HEK293 (cell line): Measurements from ENCODE around the gene CAV2.
A peak's percentile ranks its signal among the peaks of the same experiment; 100 is the strongest.

Source experiments
- EGR2 ChIP-seq: fragments of 450-650 bp; formaldehyde crosslinking; IDR thresholded peaks from 2 replicates; pipeline ENCODE4 v1.5.1; 2016; ENCODE audit warnings: low read depth, missing biosample characterization, missing genetic modification characterization
- MEIS1 ChIP-seq: sonication (generic); formaldehyde crosslinking; IDR thresholded peaks from 2 replicates; pipeline ENCODE4 v1.8.1; 2022; ENCODE audit warnings: missing genetic modification reagents, mild to moderate bottlenecking, borderline replicate concordance
- OSR2 ChIP-seq: fragments of 450-650 bp; formaldehyde crosslinking; IDR thresholded peaks from 2 replicates; pipeline ENCODE4 v1.5.1; 2016; ENCODE audit warnings: missing biosample characterization, missing genetic modification characterization
- OVOL3 ChIP-seq: fragments of 450-650 bp; formaldehyde crosslinking; IDR thresholded peaks from 2 replicates; pipeline ENCODE4 v1.5.1; 2016; ENCODE audit warnings: missing biosample characterization, missing genetic modification characterization
- PATZ1 ChIP-seq: fragments of 450-650 bp; formaldehyde crosslinking; IDR thresholded peaks from 2 replicates; pipeline ENCODE4 v1.5.1; 2016; ENCODE audit warnings: missing biosample characterization, missing genetic modification characterization
- PRDM4 ChIP-seq: fragments of 450-650 bp; formaldehyde crosslinking; IDR thresholded peaks from 2 replicates; pipeline ENCODE4 v1.5.1; 2017; ENCODE audit warnings: missing biosample characterization, missing genetic modification characterization
- REST ChIP-seq: fragments of 450-650 bp; formaldehyde crosslinking; IDR thresholded peaks from 2 replicates; pipeline ENCODE4 v1.5.1; 2016; ENCODE audit warnings: missing biosample characterization, missing genetic modification characterization
- YY2 ChIP-seq: fragments of 450-650 bp; formaldehyde crosslinking; IDR thresholded peaks from 2 replicates; pipeline ENCODE4 v1.5.1; 2016; ENCODE audit warnings: missing biosample characterization, missing genetic modification characterization
- ZBTB11 ChIP-seq: fragments of 450-650 bp; formaldehyde crosslinking; conservative IDR thresholded peaks from 2 replicates; pipeline ENCODE4 v1.5.1; 2016; ENCODE audit warnings: low read depth, missing biosample characterization, missing genetic modification characterization
- ZBTB21 ChIP-seq: fragments of 450-650 bp; formaldehyde crosslinking; IDR thresholded peaks from 2 replicates; pipeline ENCODE4 v1.5.1; 2017; ENCODE audit warnings: missing biosample characterization, missing genetic modification characterization
- ZBTB6 ChIP-seq: fragments of 450-650 bp; formaldehyde crosslinking; IDR thresholded peaks from 2 replicates; pipeline ENCODE4 v1.5.1; 2017; ENCODE audit warnings: missing biosample characterization, missing genetic modification characterization
- ZBTB7A ChIP-seq: fragments of 450-650 bp; formaldehyde crosslinking; IDR thresholded peaks from 2 replicates; pipeline ENCODE4 v1.5.1; 2016; ENCODE audit warnings: low read depth, missing biosample characterization, missing genetic modification characterization
- ZEB2 ChIP-seq: fragments of 450-650 bp; formaldehyde crosslinking; IDR thresholded peaks from 2 replicates; pipeline ENCODE4 v1.5.1; 2016; ENCODE audit warnings: missing biosample characterization, missing genetic modification characterization
- ZFP37 ChIP-seq: fragments of 450-650 bp; formaldehyde crosslinking; IDR thresholded peaks from 2 replicates; pipeline ENCODE4 v1.5.1; 2016; ENCODE audit warnings: missing biosample characterization, missing genetic modification characterization
- ZIC2 ChIP-seq: fragments of 450-650 bp; formaldehyde crosslinking; IDR thresholded peaks from 2 replicates; pipeline ENCODE4 v1.5.1; 2016; ENCODE audit warnings: missing biosample characterization, missing genetic modification characterization
- ZNF138 ChIP-seq: fragments of 450-650 bp; formaldehyde crosslinking; IDR thresholded peaks from 2 replicates; pipeline ENCODE4 v1.5.1; 2016; ENCODE audit warnings: missing biosample characterization, missing genetic modification characterization, borderline replicate concordance
- ZNF175 ChIP-seq: fragments of 450-650 bp; formaldehyde crosslinking; IDR thresholded peaks from 2 replicates; pipeline ENCODE4 v1.5.1; 2016; ENCODE audit warnings: missing biosample characterization, missing genetic modification characterization
- ZNF18 ChIP-seq: fragments of 450-650 bp; formaldehyde crosslinking; IDR thresholded peaks from 2 replicates; pipeline ENCODE4 v1.5.1; 2016; ENCODE audit warnings: missing biosample characterization, missing genetic modification characterization
- ZNF202 ChIP-seq: fragments of 450-650 bp; formaldehyde crosslinking; IDR thresholded peaks from 2 replicates; pipeline ENCODE4 v1.5.1; 2016; ENCODE audit warnings: missing biosample characterization, missing genetic modification characterization, borderline replicate concordance
- ZNF335 ChIP-seq: fragments of 450-650 bp; formaldehyde crosslinking; conservative IDR thresholded peaks from 2 replicates; pipeline ENCODE4 v1.5.1; 2016; ENCODE audit warnings: missing biosample characterization, missing genetic modification characterization
- ZNF530 ChIP-seq: fragments of 450-650 bp; formaldehyde crosslinking; IDR thresholded peaks from 2 replicates; pipeline ENCODE4 v1.5.1; 2016; ENCODE audit warnings: low read depth, missing biosample characterization, missing genetic modification characterization
- ZNF555 ChIP-seq: fragments of 450-650 bp; formaldehyde crosslinking; conservative IDR thresholded peaks from 2 replicates; pipeline ENCODE4 v1.5.1; 2017; ENCODE audit warnings: missing biosample characterization, mild to moderate bottlenecking, missing genetic modification characterization, inconsistent platforms
- ZNF561 ChIP-seq: fragments of 450-650 bp; IDR thresholded peaks from 2 replicates; pipeline ENCODE4 v1.5.1; 2018; ENCODE audit warnings: missing biosample characterization, missing genetic modification characterization, borderline replicate concordance
- ZNF585B ChIP-seq: fragments of 450-650 bp; formaldehyde crosslinking; IDR thresholded peaks from 2 replicates; pipeline ENCODE4 v1.5.1; 2016; ENCODE audit warnings: missing biosample characterization, missing genetic modification characterization
- ZXDB ChIP-seq: fragments of 450-650 bp; formaldehyde crosslinking; IDR thresholded peaks from 2 replicates; pipeline ENCODE4 v1.5.1; 2016; ENCODE audit warnings: missing biosample characterization, missing genetic modification characterization

The CAV2 gene

GRCh38 chr7:116500078-116500853 is 728 bp downstream of the CAV2 start (continued):
- TF ChIP-seq ZNF175 (tag by site-specific recombination) (no peak), YY2 (tag by site-specific recombination) (no peak), ZFP37 (0 out of 2 replicates have a peak, but pooled peaks have one; percentile 12), ZBTB7A (tag by site-specific recombination) (no peak; the same call in 1 of the 2 replicates), ZXDB (no peak; the same call in 1 of the 2 replicates), REST (no peak), ZNF530 (tag by site-specific recombination) (no peak), ZNF585B (no peak), PATZ1 (tag by site-specific recombination) (peak; percentile 41; the same call in 1 of the 2 replicates), EGR2 (tag by site-specific recombination) (peak; percentile 59; the same call in 1 of the 2 replicates), OVOL3 (tag by site-specific recombination) (no peak), ZEB2 (peak; percentile 47), OSR2 (tag by site-specific recombination) (no peak), ZIC2 (tag by site-specific recombination) (peak; percentile 39; the same call in 1 of the 2 replicates), ZBTB21 (tag by site-specific recombination) (no peak), PRDM4 (tag by site-specific recombination) (peak; percentile 78; the same call in 1 of the 2 replicates), ZBTB11 (0 out of 2 replicates have a peak, but pooled peaks have one; percentile 13), ZNF335 (tag by site-specific recombination) (peak; percentile 95), ZNF561 (tag by site-specific recombination) (no peak), MEIS1 (no peak), ZNF18 (tag by site-specific recombination) (no peak), ZNF202 (tag by site-specific recombination) (no peak), ZBTB6 (tag by site-specific recombination) (no peak), ZNF138 (no peak), ZNF555 (tag by site-specific recombination) (no peak)
